Mucosa of descending colon (tissue), 3 donors: Measurements from ENCODE around the gene UCP2. TPM values are rescaled to one million over a fixed set of nuclear protein-coding genes. Genes with fewer than 3 reads are reported as not detected.

ENCODE experiments used
- ATAC-seq: fragments of 200-7000 bp; cut with Tn5 transposase; one replicate; pipeline ENCODE4 v1.9.1; 2020; ENCODE audit warnings: mild to moderate bottlenecking, moderate library complexity
- DNase-seq, 3 donors: peaks; one replicate each; pipeline ENCODE4 v3.0.0-alpha.2; 2020
- H3K36me3 ChIP-seq: fragments of 200-600 bp; one replicate; pipeline ENCODE4 v1.8.0; 2021; ENCODE audit warnings: low read depth, mild to moderate bottlenecking
- H3K4me1 ChIP-seq: fragments of 200-600 bp; one replicate; pipeline ENCODE4 v1.8.0; 2021; ENCODE audit warnings: low read depth, mild to moderate bottlenecking
- H3K4me3 ChIP-seq: fragments of 200-600 bp; one replicate; pipeline ENCODE4 v1.8.0; 2021; ENCODE audit warnings: mild to moderate bottlenecking
- H3K9me3 ChIP-seq: fragments of 200-600 bp; one replicate; pipeline ENCODE4 v1.8.0; 2021; ENCODE audit warnings: mild to moderate bottlenecking
- intact Hi-C, 2 donors: fragments of 100-400 bp; cut with DNase I in 1 of 2; cut with micrococcal nuclease in 1 of 2; formaldehyde crosslinking; loops; one replicate each; pipeline versions ENCODE4 v1.11.0 to v1.11.1; 2022; cut with DNase I, micrococcal nuclease
- total RNA-seq, 3 donors: library from RNA; stranded (reverse); fragmentation: NEBNext Ultra II Directional in 2 of 3; extraction: Animal tissue kit (Norgen Biotek cat#: 25700) in 2 of 3; gene quantifications; one replicate each; pipeline versions ENCODE4 v1.2.1 to v1.2.4, GENCODE V29; 2021 to 2023
- TF ChIP-seq, protein P1 (sequence below): fragments of 200-600 bp; IDR thresholded peaks from one replicate; pipeline ENCODE4 v1.8.0; 2022; ENCODE audit warnings: antibody characterized with exemption, mild to moderate bottlenecking
- donor health status: DM: no; HTN: no; CAD: no; lungs with moderate emphysema.
- donor health status: DM: no; HTN: no; CAD: no.
- donor health status: DM: no; HTN: yes; CAD: no.

UCP2 gene
- total RNA-seq, 3 donors from 2014 or later = 36.4 to 61.3 (median 39.9) TPM

- H3K4me1 ChIP-seq = peaks cover 7% of the 10 kb centered on the region
- H3K4me3 ChIP-seq = no peak overlapping the region
- DNase-seq (no peak), ATAC-seq (no peak)
- H3K9me3 ChIP-seq = peaks cover 2% of the 10 kb centered on the region
- TF ChIP-seq, protein P1, sequence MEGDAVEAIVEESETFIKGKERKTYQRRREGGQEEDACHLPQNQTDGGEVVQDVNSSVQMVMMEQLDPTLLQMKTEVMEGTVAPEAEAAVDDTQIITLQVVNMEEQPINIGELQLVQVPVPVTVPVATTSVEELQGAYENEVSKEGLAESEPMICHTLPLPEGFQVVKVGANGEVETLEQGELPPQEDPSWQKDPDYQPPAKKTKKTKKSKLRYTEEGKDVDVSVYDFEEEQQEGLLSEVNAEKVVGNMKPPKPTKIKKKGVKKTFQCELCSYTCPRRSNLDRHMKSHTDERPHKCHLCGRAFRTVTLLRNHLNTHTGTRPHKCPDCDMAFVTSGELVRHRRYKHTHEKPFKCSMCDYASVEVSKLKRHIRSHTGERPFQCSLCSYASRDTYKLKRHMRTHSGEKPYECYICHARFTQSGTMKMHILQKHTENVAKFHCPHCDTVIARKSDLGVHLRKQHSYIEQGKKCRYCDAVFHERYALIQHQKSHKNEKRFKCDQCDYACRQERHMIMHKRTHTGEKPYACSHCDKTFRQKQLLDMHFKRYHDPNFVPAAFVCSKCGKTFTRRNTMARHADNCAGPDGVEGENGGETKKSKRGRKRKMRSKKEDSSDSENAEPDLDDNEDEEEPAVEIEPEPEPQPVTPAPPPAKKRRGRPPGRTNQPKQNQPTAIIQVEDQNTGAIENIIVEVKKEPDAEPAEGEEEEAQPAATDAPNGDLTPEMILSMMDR = no peak
- intact Hi-C loops = no loop called here
- no peaks in the 10 kb centered on the region for H3K36me3 ChIP-seq
Measured at GRCh38 chr11:73932781-73933180, 49.9 kb downstream of the UCP2 start.

GRCh38 chr11:73931951-73932350 lies 50.7 kb downstream of the UCP2 start:
- ATAC-seq = peak; percentile 96
- peak in 2 of 3 donors; percentile 42 to 55 for DNase-seq
- TF ChIP-seq, protein P1 = no peak
- H3K4me1 ChIP-seq = peaks cover 7% of the 10 kb centered on the region
- H3K9me3 ChIP-seq = no peaks in the 10 kb centered on the region
- no peak overlapping the region for H3K4me3 ChIP-seq
- no peaks in the 10 kb centered on the region for H3K36me3 ChIP-seq
- intact Hi-C loops = no loop called here

DNA sequence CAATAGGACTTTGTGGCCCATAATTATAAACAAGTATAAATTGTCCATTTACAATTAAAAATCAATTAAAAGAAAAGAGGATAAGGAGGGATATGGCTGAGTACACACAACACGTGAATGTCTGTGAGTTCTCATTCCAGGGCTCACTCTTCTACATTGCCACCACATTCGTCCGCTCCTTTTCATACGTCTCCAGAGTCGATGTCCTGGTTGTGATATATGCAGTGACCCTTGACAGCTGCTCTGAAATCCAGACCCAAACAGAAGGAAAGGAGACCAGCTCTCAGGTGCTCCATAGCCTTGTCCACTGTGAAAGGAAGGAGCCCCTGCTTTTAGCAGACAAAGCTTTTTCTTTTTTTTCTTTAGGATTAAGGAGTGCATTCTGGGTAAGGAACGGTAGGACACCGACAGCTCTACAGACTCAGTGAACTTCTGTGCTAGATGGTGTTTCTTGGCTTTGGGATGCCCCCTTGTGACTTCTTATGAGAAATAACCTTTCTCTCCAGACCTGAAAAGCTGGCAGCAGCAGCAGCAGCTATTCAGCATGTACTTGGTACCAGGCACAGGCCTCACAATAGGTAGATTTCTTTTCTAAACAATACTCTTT lies 51.5 kb downstream of the UCP2 start:
- intact Hi-C loops = no loop called here
- no peaks in the 10 kb centered on the region for H3K9me3 ChIP-seq
- H3K36me3 ChIP-seq = no peaks in the 10 kb centered on the region
- DNase-seq (peak in 1 of 3 donors; percentile 10), ATAC-seq (peak; percentile 82)
- no peak overlapping the region for H3K4me3 ChIP-seq
- H3K4me1 ChIP-seq = peaks cover 7% of the 10 kb centered on the region
- TF ChIP-seq, protein P1 = no peak

DNA sequence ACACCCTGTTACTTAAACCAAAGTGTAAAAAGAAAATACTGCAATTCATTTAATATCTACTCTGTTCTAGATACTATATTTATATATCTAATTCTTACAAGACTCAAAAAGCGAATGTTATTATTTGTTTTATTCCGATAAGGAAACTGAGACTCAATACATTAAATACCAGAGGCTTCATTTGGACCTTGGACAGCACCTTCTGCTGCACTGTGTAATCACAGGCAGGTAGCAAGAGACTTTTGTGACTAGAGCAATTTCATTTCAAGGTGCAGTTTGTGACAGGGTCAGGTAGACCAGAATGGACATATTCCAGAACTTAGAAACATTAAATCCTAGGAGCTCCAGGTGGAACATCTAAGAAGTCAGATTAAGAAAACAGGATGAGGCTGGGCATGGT lies 53.3 kb downstream of the UCP2 start:
- H3K4me1 ChIP-seq = peaks cover 7% of the 10 kb centered on the region
- DNase-seq = no peak
- TF ChIP-seq, protein P1 = no peak
- intact Hi-C loops = no loop called here
- no peak overlapping the region for H3K4me3 ChIP-seq
- H3K9me3 ChIP-seq = no peaks in the 10 kb centered on the region
- no peak for ATAC-seq
- H3K36me3 ChIP-seq = no peaks in the 10 kb centered on the region

Other genes with a start within 250 kb of the UCP2 start
- 100 to 1,000 TPM; 138 to 140 (median 139) TPM for gene RAB6A, start 221.8 kb downstream of the UCP2 start, total RNA-seq
- gene MRPL48, start 195.0 kb downstream of the UCP2 start, total RNA-seq = 10 to 100 TPM; 31.5 to 41.2 (median 39.7) TPM
- 10 to 100 TPM; 55.7 to 76.3 (median 61.0) TPM for gene COA4, start 106.0 kb downstream of the UCP2 start, total RNA-seq
- 10 to 100 TPM; 13.8 to 19.7 (median 14.8) TPM for gene PAAF1, start 105.8 kb downstream of the UCP2 start, total RNA-seq
- gene DNAJB13, start 31.8 kb downstream of the UCP2 start, total RNA-seq = not detected
- gene UCP3, start 26.2 kb upstream of the UCP2 start, total RNA-seq = 1 to 10 TPM in 2 of 3 donors, under 1 TPM in 1; 0.90 to 2.8 (median 2.2) TPM
- 10 to 100 TPM; 22.3 to 37.2 (median 32.1) TPM for gene C2CD3, start 188.2 kb upstream of the UCP2 start, total RNA-seq
- gene PPME1, start 188.4 kb upstream of the UCP2 start, total RNA-seq = 10 to 100 TPM; 22.3 to 36.0 (median 26.3) TPM